Endothelial cell of umbilical vein (primary cell): Measurements from ENCODE around the gene TIMM17B. TPM values are rescaled to one million over a fixed set of nuclear protein-coding genes. Genes with fewer than 3 reads are reported as not detected.

Experiments used
- BruUV-seq: library from RNA; stranded (reverse); fragments of 400-500 nt; replicated peaks from 2 replicates; lab custom pipeline; 2021; lab: Mats Ljungman, UMichigan
- CTCF ChIA-PET: fragments of 300-600, 350-600 bp; sonication (Branson Sonifier 250); formaldehyde crosslinking; loops from one replicate; lab custom pipeline; 2021; ENCODE audit warnings: antibody characterized with exemption, inconsistent platforms; lab: Charles Lee
- POLR2A ChIA-PET: fragments of 300-600, 350-600 bp; sonication (Branson Sonifier 250); formaldehyde crosslinking; loops from one replicate; lab custom pipeline; 2021; ENCODE audit warnings: antibody characterized with exemption, inconsistent platforms; lab: Charles Lee
- DNase-seq: peaks from one replicate; pipeline ENCODE4 v3.0.0-alpha.2; 2011; ENCODE audit warnings: low read depth, low spot score
- FAIRE-seq: peaks from 2 replicates; lab custom pipeline; 2011; peaks lifted over from hg19 to GRCh38; lab: Jason Lieb, UNC
- H2AFZ ChIP-seq: 2 replicates; pipeline ENCODE4 v1.6.0; 2012; ENCODE audit warnings: low read depth, low read length, control low read depth, inconsistent platforms
- H3K27ac ChIP-seq: 2 replicates; pipeline ENCODE4 v1.5.1; 2011; ENCODE audit warnings: low read depth, mild to moderate bottlenecking, control low read depth, low read length, moderate library complexity; ENCODE audit not compliant: insufficient read depth
- H3K27me3 ChIP-seq, 2 experiments: 2 replicates each; pipeline versions ENCODE4 v1.6.0 to v1.6.1; 2011; ENCODE audit warnings: low read length in 2 of 2, mixed read lengths in 1 of 2; ENCODE audit not compliant: control insufficient read depth in 2 of 2, insufficient read depth in 2 of 2
- H3K36me3 ChIP-seq, 2 experiments: 2 replicates in 1 of 2; 3 replicates in 1 of 2; pipeline ENCODE4 v1.5.1; 2011; ENCODE audit warnings: low read length in 2 of 2, mild to moderate bottlenecking in 1 of 2, moderate library complexity in 1 of 2; ENCODE audit not compliant: control insufficient read depth in 2 of 2, insufficient read depth in 2 of 2; ENCODE audit errors: extremely low read depth in 1 of 2
- H3K4me1 ChIP-seq: 3 replicates; pipeline ENCODE4 v1.5.1; 2011; ENCODE audit warnings: mild to moderate bottlenecking, low read length; ENCODE audit not compliant: control insufficient read depth, insufficient read depth; ENCODE audit errors: extremely low read depth
- H3K4me2 ChIP-seq: 2 replicates; pipeline ENCODE4 v1.6.1; 2011; ENCODE audit warnings: low read length, control low read depth, mixed read lengths; ENCODE audit not compliant: insufficient read depth
- H3K4me3 ChIP-seq, 3 experiments: fragments of 200-600 bp in 1 of 3; sonication (generic), shearing (Covaris generic) in 1 of 3; replicated peaks in 1 of 3; 2 replicates each; pipeline ENCODE4 v1.5.1; 2011 to 2016; ENCODE audit warnings: control low read depth in 3 of 3, low read length in 3 of 3, mild to moderate bottlenecking in 2 of 3, inconsistent platforms in 1 of 3, low read depth in 1 of 3, moderate library complexity in 1 of 3; ENCODE audit not compliant: insufficient read depth in 1 of 3
- H3K79me2 ChIP-seq: 2 replicates; pipeline ENCODE4 v1.6.0; 2012; ENCODE audit warnings: low read length, inconsistent platforms; ENCODE audit not compliant: control insufficient read depth, insufficient read depth
- H3K9ac ChIP-seq: replicated peaks from 2 replicates; pipeline ENCODE3; 2011; ENCODE audit warnings: low read length, control low read depth; ENCODE audit not compliant: insufficient read depth; ENCODE audit errors: extremely low read depth
- H3K9me1 ChIP-seq: replicated peaks from 3 replicates; pipeline ENCODE4 v1.6.0; 2011; ENCODE audit warnings: mild to moderate bottlenecking, low read length; ENCODE audit not compliant: control insufficient read depth, insufficient read depth; ENCODE audit errors: extremely low read depth
- H3K9me3 ChIP-seq: replicated peaks from 2 replicates; pipeline ENCODE4 v1.5.1; 2012; ENCODE audit warnings: low read length, inconsistent platforms; ENCODE audit not compliant: control insufficient read depth, insufficient read depth
- H4K20me1 ChIP-seq: replicated peaks from 2 replicates; pipeline ENCODE3; 2011; ENCODE audit warnings: mild to moderate bottlenecking, low read length; ENCODE audit not compliant: control insufficient read depth, insufficient read depth; ENCODE audit errors: extremely low read depth
- EZH2 ChIP-seq: IDR thresholded peaks from 2 replicates; pipeline ENCODE4 v1.6.1; 2012; ENCODE audit warnings: borderline replicate concordance, low read depth, mild to moderate bottlenecking, moderate library complexity, low read length, inconsistent platforms; ENCODE audit not compliant: severe bottlenecking
- FOS ChIP-seq: IDR thresholded peaks from 2 replicates; pipeline ENCODE4 v1.6.1; 2011; ENCODE audit warnings: mild to moderate bottlenecking, low read length, moderate library complexity, borderline replicate concordance; ENCODE audit not compliant: insufficient read depth
- MAX ChIP-seq: IDR thresholded peaks from 2 replicates; pipeline ENCODE4 v1.6.1; 2011; ENCODE audit not compliant: insufficient read depth, insufficient read length
- POLR2AphosphoS5 ChIP-seq: IDR thresholded peaks from 2 replicates; pipeline ENCODE4 v1.6.1; 2012; ENCODE audit warnings: low read depth, mild to moderate bottlenecking, control low read depth, low read length, moderate library complexity; ENCODE audit not compliant: insufficient read depth
- dilution Hi-C: fragments of 300-500 bp; cut with MboI; formaldehyde crosslinking; loops from one replicate; pipeline ENCODE4 v1.15.0; 2019; ENCODE audit warnings: low sequenced_read_pairs; ENCODE audit not compliant: extremely low pct_ligation_motif_present
- intact Hi-C: fragments of 100-400 bp; cut with micrococcal nuclease; formaldehyde crosslinking; loops from one replicate; pipeline ENCODE4 v1.10.0; 2022
- polyA plus RNA-seq, 4 experiments: library from polyadenylated mRNA; depleted of rRNA in 3 of 4; stranded (reverse) in 3 of 4; unstranded in 1 of 4; fragments of >200 nt; gene quantifications; 2 replicates each; pipeline versions ENCODE4 v1.2.1 to v1.2.3, GENCODE V29; 2011 to 2012; ENCODE audit warnings: missing spikeins in 1 of 4
- total RNA-seq: library from RNA; stranded (reverse); gene quantifications from 2 replicates; pipeline ENCODE4 v1.2.3, GENCODE V29; 2021

The TIMM17B gene
- total and polyA plus RNA-seq, 2 donors (not counting 3 experiments of a cell fraction or from before 2014, with no cell fraction given), result 36.0 to 73.1 TPM

GRCh38 chrX:48919947-48920717, 22.6 kb upstream of the TIMM17B start:
- no peak for FAIRE-seq
- TF ChIP-seq MAX (no peak), FOS (no peak)
- no peak overlapping the region for H3K4me3 ChIP-seq
- no peak overlapping the region for H2AFZ ChIP-seq
- intact Hi-C loops, result loop anchor here (1.0 kb wide), 1 partner anchor 38 kb away; no protein-coding TSS in a partner anchor
- H3K27me3 ChIP-seq, result no peaks in the 10 kb centered on the region
- no peaks in the 10 kb centered on the region for H4K20me1 ChIP-seq
- dilution Hi-C loops, result no loop called here
- H3K9me1 ChIP-seq, result no peaks in the 10 kb centered on the region
- BruUV-seq, result no TSS peak
- no peak for DNase-seq
- H3K36me3 ChIP-seq, result peaks cover 0 to 10% of the 10 kb centered on the region in 2 experiments
- H3K9ac ChIP-seq, result no peak overlapping the region
- H3K9me3 ChIP-seq, result no peaks in the 10 kb centered on the region
- peaks cover 2% of the 10 kb centered on the region for H3K4me1 ChIP-seq
- ChIA-PET POLR2A (no interaction called here), CTCF (interaction anchor here (1.0 kb wide), 1 partner anchor 26 kb away, joined by 3 read pairs; no protein-coding TSS in a partner anchor)
- H3K4me2 ChIP-seq, result no peak overlapping the region
- H3K27ac ChIP-seq, result no peak overlapping the region
- peaks cover 2% of the 10 kb centered on the region for H3K79me2 ChIP-seq

- Histone ChIP-seq H3K36me3 (peaks cover 0 to 7% of the 10 kb centered on the region in 2 experiments), H3K27ac (no peak overlapping the region), H2AFZ (no peak overlapping the region), H3K79me2 (peaks cover 2% of the 10 kb centered on the region), H3K27me3 (no peaks in the 10 kb centered on the region), H3K9ac (no peak overlapping the region), H3K4me2 (peak overlapping the region; percentile 46), H3K4me1 (peaks cover 2% of the 10 kb centered on the region), H3K9me3 (no peaks in the 10 kb centered on the region), H4K20me1 (no peaks in the 10 kb centered on the region), H3K4me3 (peak overlapping the region in 2 of 3 experiments; percentile 18 to 35), H3K9me1 (no peaks in the 10 kb centered on the region)
- dilution Hi-C loops (no loop called here), intact Hi-C loops (loop anchor here (1.0 kb wide), 1 partner anchor 39 kb away; no protein-coding TSS in a partner anchor)
- POLR2A ChIA-PET, result no interaction called here
- no TSS peak for BruUV-seq
- TF ChIP-seq EZH2 (no peak), POLR2AphosphoS5 (no peak), MAX (no peak), FOS (no peak)
- no peak for FAIRE-seq
- no peak for DNase-seq
- CTCF ChIA-PET, result interaction anchor here (1.0 kb wide), 1 partner anchor 27 kb away, joined by 3 read pairs; no protein-coding TSS in a partner anchor
These were observed 21.8 kb upstream of the TIMM17B start for GRCh38 chrX:48919360-48919841.
